Prostate gland (tissue), 2 donors: ENCODE data around the gene FBXL17. TPM values are rescaled to one million over a fixed set of nuclear protein-coding genes. Genes with fewer than 3 reads are reported as not detected.

ENCODE experiments used
- DNase-seq: peaks from one replicate; pipeline ENCODE4 v3.0.0-alpha.2; 2019; ENCODE audit warnings: low spot score
- H3K27ac ChIP-seq, 2 donors: fragments of 200-600 bp; sonication (generic); 2 replicates each; pipeline ENCODE4 v1.5.1; 2017 to 2019
- H3K27me3 ChIP-seq: fragments of 200-600 bp; sonication (generic); replicated peaks from 2 replicates; pipeline ENCODE4 v1.5.1; 2019; ENCODE audit not compliant: insufficient read depth
- H3K36me3 ChIP-seq, 2 donors: fragments of 200-600 bp; sonication (generic); 1 replicate in 1 of 2; 2 replicates in 1 of 2; pipeline versions ENCODE4 v1.5.1 to v1.8.1; 2017 to 2019
- H3K4me1 ChIP-seq: fragments of 200-600 bp; sonication (generic); replicated peaks from 2 replicates; pipeline ENCODE4 v1.5.1; 2019
- H3K4me3 ChIP-seq, 2 donors: fragments of 200-600 bp; sonication (generic); 2 replicates each; pipeline ENCODE4 v1.5.1; 2017 to 2019
- H3K9me3 ChIP-seq: fragments of 200-600 bp; sonication (generic); 2 replicates; pipeline ENCODE4 v1.5.1; 2017
- POLR2A ChIP-seq: fragments of 450-650 bp; IDR thresholded peaks from one replicate; pipeline ENCODE4 v1.6.1; 2016; ENCODE audit warnings: antibody characterized with exemption, mild to moderate bottlenecking
- POLR2AphosphoS5 ChIP-seq: sonication (generic); formaldehyde crosslinking; IDR thresholded peaks from one replicate; pipeline ENCODE4 v1.6.1; 2017; ENCODE audit warnings: antibody characterized with exemption
- WGBS: methylation state at CpG from one replicate; pipeline ENCODE4 v1.1.5; 2018; 5-methylcytosine and 5-hydroxymethylcytosine counted together
- intact Hi-C: fragments of 100-400 bp; cut with DNase I; formaldehyde crosslinking; loops from one replicate; pipeline ENCODE4 v1.14.2; 2022
- total RNA-seq, 2 donors: library from RNA; depleted of rRNA; stranded (reverse); fragments of >200 nt; gene quantifications; one replicate each; pipeline ENCODE4 v1.1.0, GENCODE V29; 2016
- TF ChIP-seq, protein P1 (sequence below), 4 experiments: fragments of 200-600 bp in 2 of 4; fragments of 450-650 bp in 2 of 4; sonication (generic) in 2 of 4; IDR thresholded peaks; 1 replicate in 3 of 4; 2 replicates in 1 of 4; pipeline ENCODE4 v1.5.1; 2016 to 2019; ENCODE audit warnings: antibody characterized with exemption in 4 of 4, mild to moderate bottlenecking in 2 of 4, moderate library complexity in 2 of 4

Gene FBXL17
- total RNA-seq, 2 donors from 2014 or later = 14.8 to 30.4 TPM

DNA sequence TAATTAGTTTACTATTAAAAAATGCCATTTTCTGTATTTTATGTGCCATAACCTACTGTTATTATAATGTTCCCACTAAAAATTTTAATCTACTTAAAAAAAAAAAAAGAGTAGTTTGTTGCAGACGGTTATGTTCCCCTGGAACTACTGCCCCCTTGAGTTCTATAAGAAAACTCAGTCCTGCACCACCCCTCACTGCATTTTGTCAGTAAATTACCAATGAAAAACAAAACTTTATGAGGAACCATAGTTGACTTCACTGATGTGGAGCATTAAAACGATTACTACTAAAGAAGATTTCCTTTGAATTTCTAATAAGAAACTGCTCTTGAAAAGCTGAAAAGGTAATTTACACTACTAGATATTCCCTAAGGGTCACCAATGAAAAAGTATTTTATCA lies 288.7 kb downstream of the FBXL17 start:
- no peak overlapping the region for H3K27ac ChIP-seq
- no peaks in the 10 kb centered on the region for H3K4me1 ChIP-seq
- intact Hi-C loops = no loop called here
- no peaks in the 10 kb centered on the region for H3K9me3 ChIP-seq
- no peaks in the 10 kb centered on the region for H3K36me3 ChIP-seq
- H3K27me3 ChIP-seq = no peaks in the 10 kb centered on the region
- no peak for TF ChIP-seq POLR2A
- TF ChIP-seq POLR2AphosphoS5 = no peak
- TF ChIP-seq, protein P1, sequence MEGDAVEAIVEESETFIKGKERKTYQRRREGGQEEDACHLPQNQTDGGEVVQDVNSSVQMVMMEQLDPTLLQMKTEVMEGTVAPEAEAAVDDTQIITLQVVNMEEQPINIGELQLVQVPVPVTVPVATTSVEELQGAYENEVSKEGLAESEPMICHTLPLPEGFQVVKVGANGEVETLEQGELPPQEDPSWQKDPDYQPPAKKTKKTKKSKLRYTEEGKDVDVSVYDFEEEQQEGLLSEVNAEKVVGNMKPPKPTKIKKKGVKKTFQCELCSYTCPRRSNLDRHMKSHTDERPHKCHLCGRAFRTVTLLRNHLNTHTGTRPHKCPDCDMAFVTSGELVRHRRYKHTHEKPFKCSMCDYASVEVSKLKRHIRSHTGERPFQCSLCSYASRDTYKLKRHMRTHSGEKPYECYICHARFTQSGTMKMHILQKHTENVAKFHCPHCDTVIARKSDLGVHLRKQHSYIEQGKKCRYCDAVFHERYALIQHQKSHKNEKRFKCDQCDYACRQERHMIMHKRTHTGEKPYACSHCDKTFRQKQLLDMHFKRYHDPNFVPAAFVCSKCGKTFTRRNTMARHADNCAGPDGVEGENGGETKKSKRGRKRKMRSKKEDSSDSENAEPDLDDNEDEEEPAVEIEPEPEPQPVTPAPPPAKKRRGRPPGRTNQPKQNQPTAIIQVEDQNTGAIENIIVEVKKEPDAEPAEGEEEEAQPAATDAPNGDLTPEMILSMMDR (IDR thresholded peaks at IDR 0.05) = no peak
- no peak overlapping the region for H3K4me3 ChIP-seq
- 33% methylated on average over 2 of the region's 2 CpGs for WGBS
- no peak for DNase-seq

- H3K9me3 ChIP-seq = no peaks in the 10 kb centered on the region
- DNase-seq = no peak
- no peaks in the 10 kb centered on the region for H3K36me3 ChIP-seq
- no peak overlapping the region for H3K27ac ChIP-seq
- WGBS = 74% methylated on average over 4 of the region's 4 CpGs
- intact Hi-C loops = no loop called here
- no peaks in the 10 kb centered on the region for H3K4me1 ChIP-seq
- no peaks in the 10 kb centered on the region for H3K27me3 ChIP-seq
- TF ChIP-seq, protein P1 (IDR thresholded peaks at IDR 0.05) = no peak
- TF ChIP-seq POLR2A = no peak
- TF ChIP-seq POLR2AphosphoS5 = no peak
- H3K4me3 ChIP-seq = no peak overlapping the region
These were observed 291.0 kb downstream of the FBXL17 start for GRCh38 chr5:108090946-108091345.

- Histone ChIP-seq H3K4me3 (no peak overlapping the region), H3K9me3 (no peaks in the 10 kb centered on the region), H3K27ac (no peak overlapping the region), H3K27me3 (no peaks in the 10 kb centered on the region), H3K36me3 (no peaks in the 10 kb centered on the region), H3K4me1 (no peaks in the 10 kb centered on the region)
- DNase-seq = no peak
- WGBS = 22% methylated on average over 7 of the region's 7 CpGs
- TF ChIP-seq, protein P1 (IDR thresholded peaks at IDR 0.05) = no peak
- TF ChIP-seq POLR2AphosphoS5 (no peak), POLR2A (no peak)
- intact Hi-C loops = no loop called here
These were observed 297.8 kb downstream of the FBXL17 start for GRCh38 chr5:108084105-108084504.

GRCh38 chr5:108083232-108083631 lies 298.7 kb downstream of the FBXL17 start:
- no peak overlapping the region for H3K27ac ChIP-seq
- no peaks in the 10 kb centered on the region for H3K36me3 ChIP-seq
- WGBS = 96% methylated on average over 2 of the region's 2 CpGs
- no peak for TF ChIP-seq POLR2AphosphoS5
- TF ChIP-seq, protein P1 (IDR thresholded peaks at IDR 0.05) = no peak
- no peak for TF ChIP-seq POLR2A
- H3K9me3 ChIP-seq = no peaks in the 10 kb centered on the region
- H3K4me1 ChIP-seq = no peaks in the 10 kb centered on the region
- DNase-seq = no peak
- intact Hi-C loops = no loop called here
- no peaks in the 10 kb centered on the region for H3K27me3 ChIP-seq
- H3K4me3 ChIP-seq = no peak overlapping the region

DNA sequence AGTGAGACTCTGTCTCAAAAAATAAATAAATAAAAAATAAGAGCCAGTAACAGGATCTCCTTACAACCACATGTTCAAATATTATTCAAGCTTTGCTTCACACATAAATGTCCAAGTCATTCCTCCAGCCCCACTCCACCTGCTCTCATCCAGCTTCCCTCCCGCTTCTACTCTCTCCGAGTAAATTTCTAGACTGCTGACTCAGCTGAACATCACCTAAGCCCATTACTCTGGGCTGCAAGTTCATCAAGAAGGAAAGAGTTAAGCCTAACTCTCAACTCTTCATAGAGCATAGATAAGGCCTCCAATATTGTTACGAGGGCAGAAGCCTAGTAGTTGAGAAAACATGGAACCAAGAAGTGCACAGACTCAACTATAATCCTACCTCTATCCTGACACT lies 300.2 kb downstream of the FBXL17 start:
- no peak for DNase-seq
- H3K4me3 ChIP-seq = no peak overlapping the region
- no peaks in the 10 kb centered on the region for H3K9me3 ChIP-seq
- TF ChIP-seq POLR2AphosphoS5 (no peak), POLR2A (no peak)
- TF ChIP-seq, protein P1 (IDR thresholded peaks at IDR 0.05) = no peak
- H3K4me1 ChIP-seq = no peaks in the 10 kb centered on the region
- no peaks in the 10 kb centered on the region for H3K36me3 ChIP-seq
- intact Hi-C loops = no loop called here
- no peaks in the 10 kb centered on the region for H3K27me3 ChIP-seq
- WGBS = 100% methylated on average over 3 of the region's 3 CpGs
- no peak overlapping the region for H3K27ac ChIP-seq
